HepG2 (cell line): Measurements from ENCODE around the gene PRICKLE2. TPM values are rescaled to one million over a fixed set of nuclear protein-coding genes. Genes with fewer than 3 reads are reported as not detected.
A peak's percentile ranks its signal among the peaks of the same experiment; 100 is the strongest.

ENCODE experiments used
- ATAC-seq: fragments of 200-7000 bp; cut with Tn5 transposase; 3 replicates; pipeline ENCODE4 v1.9.1; 2020; ENCODE audit warnings: mild to moderate bottlenecking, moderate library complexity
- BruUV-seq: library from RNA; stranded (reverse); fragments of 400-500 nt; replicated peaks from 2 replicates; lab custom pipeline; 2021; lab: Mats Ljungman, UMichigan
- CTCF ChIA-PET: fragments of 300-600 bp; formaldehyde crosslinking; extraction: SDS; loops from one replicate; lab custom pipeline; 2021; ENCODE audit warnings: low total read pairs, inconsistent platforms, low intra/inter-chr PET ratio; lab: Yijun Ruan, JAX
- POLR2A ChIA-PET: fragments of 350-600 bp; sonication (Branson Sonifier 250); formaldehyde crosslinking; loops from one replicate; lab custom pipeline; 2020; ENCODE audit warnings: antibody characterized with exemption, inconsistent platforms; lab: Yijun Ruan, JAX
- DNase-seq: peaks from one replicate; pipeline ENCODE4 v3.0.0-alpha.2; 2015; ENCODE audit warnings: low spot score
- FAIRE-seq: peaks from 3 replicates; lab custom pipeline; 2011; peaks lifted over from hg19 to GRCh38; lab: Jason Lieb, UNC
- H2AFZ ChIP-seq: one replicate; pipeline ENCODE4 v1.6.1; 2011; ENCODE audit warnings: low read length, inconsistent platforms
- H3K27ac ChIP-seq: fragments of 300-600 bp; 3 replicates; pipeline ENCODE4 v1.8.0; 2011; ENCODE audit warnings: mixed run types, mild to moderate bottlenecking, mixed read lengths, low read length, inconsistent platforms; ENCODE audit not compliant: insufficient read depth; ENCODE audit errors: extremely low read length
- H3K27me3 ChIP-seq, 2 experiments: fragments of 200-600 bp in 1 of 2; 2 replicates in 1 of 2; 3 replicates in 1 of 2; pipeline versions ENCODE4 v1.6.0 to v1.8.0; 2011; ENCODE audit warnings: low read length in 2 of 2, mild to moderate bottlenecking in 2 of 2, moderate library complexity in 2 of 2, inconsistent platforms in 1 of 2; ENCODE audit not compliant: insufficient read depth in 2 of 2, control insufficient read depth in 1 of 2
- H3K36me3 ChIP-seq, 2 experiments: fragments of 200-600 bp in 1 of 2; replicated peaks in 1 of 2; 2 replicates in 1 of 2; 3 replicates in 1 of 2; pipeline versions ENCODE4 v1.5.1 to v1.8.0; 2011; ENCODE audit warnings: low read length in 2 of 2, inconsistent platforms in 1 of 2; ENCODE audit not compliant: insufficient read depth in 2 of 2, control insufficient read depth in 1 of 2
- H3K4me1 ChIP-seq: 2 replicates; pipeline ENCODE4 v1.5.1; 2012; ENCODE audit warnings: low read length, inconsistent platforms; ENCODE audit not compliant: insufficient read depth
- H3K4me2 ChIP-seq: 2 replicates; pipeline ENCODE4 v1.6.0; 2011; ENCODE audit warnings: low read depth, low read length, inconsistent platforms
- H3K4me3 ChIP-seq, 3 experiments: fragments of 200-600 bp in 1 of 3; sonication (generic), shearing (Covaris generic) in 1 of 3; replicated peaks in 1 of 3; 2 replicates each; pipeline ENCODE4 v1.5.1; 2011 to 2016; ENCODE audit warnings: low read length in 3 of 3, inconsistent platforms in 2 of 3, low read depth in 2 of 3, mild to moderate bottlenecking in 2 of 3, control low read depth in 1 of 3, mixed read lengths in 1 of 3; ENCODE audit not compliant: insufficient read depth in 1 of 3
- H3K79me2 ChIP-seq: one replicate; pipeline ENCODE4 v1.6.1; 2011; ENCODE audit warnings: low read length, inconsistent platforms; ENCODE audit not compliant: insufficient read depth
- H3K9ac ChIP-seq: 2 replicates; pipeline ENCODE4 v1.6.0; 2011; ENCODE audit warnings: mild to moderate bottlenecking, low read depth, low read length, inconsistent platforms; ENCODE audit not compliant: insufficient read depth
- H3K9me3 ChIP-seq: 2 replicates; pipeline ENCODE4 v1.5.1; 2012; ENCODE audit warnings: mild to moderate bottlenecking, low read length
- H4K20me1 ChIP-seq: 2 replicates; pipeline ENCODE4 v1.6.0; 2011; ENCODE audit warnings: inconsistent platforms, mild to moderate bottlenecking, low read length, moderate library complexity; ENCODE audit not compliant: insufficient read depth
- ELF1 ChIP-seq: sonication (generic); formaldehyde crosslinking; IDR thresholded peaks from 2 replicates; pipeline ENCODE4 v1.4.0; 2020; ENCODE audit warnings: missing genetic modification reagents
- FOXA1 ChIP-seq, 2 experiments: fragments of 450-650 bp in 1 of 2; sonication (generic) in 1 of 2; formaldehyde crosslinking in 1 of 2; IDR thresholded peaks; 2 replicates each; pipeline versions ENCODE4 v1.4.0 to v1.6.1; 2016 to 2020; ENCODE audit warnings: missing genetic modification reagents in 1 of 2
- FOXA3 ChIP-seq: IDR thresholded peaks from 2 replicates; pipeline ENCODE4 v1.6.1; 2016; ENCODE audit warnings: missing genetic modification reagents, missing compliant biosample characterization
- KLF11 ChIP-seq: IDR thresholded peaks from 2 replicates; pipeline ENCODE4 v1.6.1; 2016; ENCODE audit warnings: missing compliant biosample characterization
- RAD51 ChIP-seq: fragments of 450-650 bp; IDR thresholded peaks from 2 replicates; pipeline ENCODE4 v1.6.1; 2016; ENCODE audit warnings: borderline replicate concordance
- RBM39 ChIP-seq: fragments of 200-400 bp; formaldehyde crosslinking; IDR thresholded peaks from one replicate; pipeline ENCODE4 v1.6.1; 2018; ENCODE audit warnings: antibody characterized with exemption, mild to moderate bottlenecking, low read depth, low read length; ENCODE audit not compliant: poor library complexity, severe bottlenecking
- REPIN1 ChIP-seq: sonication (generic); formaldehyde crosslinking; IDR thresholded peaks from 2 replicates; pipeline ENCODE4 v1.8.0; 2022; ENCODE audit warnings: missing genetic modification reagents, low read depth, mild to moderate bottlenecking, borderline replicate concordance
- SETDB1 ChIP-seq: sonication (generic); formaldehyde crosslinking; IDR thresholded peaks from 2 replicates; pipeline ENCODE4 v1.5.1; 2020; ENCODE audit warnings: missing genetic modification reagents, mild to moderate bottlenecking, borderline replicate concordance
- SIX1 ChIP-seq: sonication (generic); formaldehyde crosslinking; IDR thresholded peaks from 2 replicates; pipeline ENCODE4 v1.4.0; 2020; ENCODE audit warnings: missing genetic modification reagents, borderline replicate concordance
- ZFP90 ChIP-seq: sonication (generic); formaldehyde crosslinking; IDR thresholded peaks from 2 replicates; pipeline ENCODE4 v1.8.0; 2022; ENCODE audit warnings: missing genetic modification reagents, mild to moderate bottlenecking, inconsistent platforms, borderline replicate concordance
- ZSCAN25 ChIP-seq: sonication (generic); formaldehyde crosslinking; IDR thresholded peaks from 2 replicates; pipeline ENCODE4 v1.8.0; 2022; ENCODE audit warnings: mild to moderate bottlenecking, missing genetic modification reagents
- WGBS: methylation state at CpG from one replicate; pipeline ENCODE4 v1.1.6; 2017; ENCODE audit warnings: low lambda C conversion rate; 5-methylcytosine and 5-hydroxymethylcytosine counted together
- in situ Hi-C: cut with HindIII; loops from 2 replicates; pipeline ENCODE4 v1.10.0; 2017; ENCODE audit warnings: low pct_unique_long_range_greater_than_20kb; ENCODE audit not compliant: extremely low pct_ligation_motif_present
- intact Hi-C: fragments of 100-400 bp; cut with micrococcal nuclease; formaldehyde crosslinking; loops from one replicate; pipeline ENCODE4 v1.10.0; 2022; ENCODE audit not compliant: unreplicated experiment
- polyA plus RNA-seq, 8 experiments: library from polyadenylated mRNA; depleted of rRNA in 3 of 8; stranded (reverse) in 7 of 8; unstranded in 1 of 8; fragments of >200 nt; fragmentation: Illumina TruSeq in 4 of 8; extraction: Trizol in 4 of 8; gene quantifications; 2 replicates each; pipeline versions ENCODE4 v1.2.1 to v1.2.3, GENCODE V29; 2011 to 2016; ENCODE audit warnings: low read depth in 4 of 8, missing spikeins in 1 of 8, mixed read lengths in 1 of 8; ENCODE audit not compliant: insufficient read depth in 1 of 8
- total RNA-seq, 5 experiments: library from RNA; depleted of rRNA; stranded (reverse); fragments of >200 nt; fragmentation: Illumina TruSeq; extraction: Trizol; gene quantifications; 2 replicates each; pipeline ENCODE4 v1.2.3, GENCODE V29; 2016; ENCODE audit warnings: low read depth in 1 of 5
- TF ChIP-seq, protein P1 (sequence below): sonication (generic); formaldehyde crosslinking; conservative IDR thresholded peaks from 2 replicates; pipeline ENCODE4 v1.4.0; 2020; ENCODE audit warnings: mild to moderate bottlenecking, missing genetic modification reagents, moderate library complexity
- TF ChIP-seq, protein P2 (sequence below): sonication (generic); formaldehyde crosslinking; IDR thresholded peaks from 2 replicates; pipeline ENCODE4 v1.5.0; 2020; ENCODE audit warnings: missing genetic modification reagents

PRICKLE2 gene
- total and polyA plus RNA-seq, 2 of the 13 experiments (the other 11 are each of a cell fraction or from before 2014, with no cell fraction given): 0.01 to 0.07 TPM

DNA sequence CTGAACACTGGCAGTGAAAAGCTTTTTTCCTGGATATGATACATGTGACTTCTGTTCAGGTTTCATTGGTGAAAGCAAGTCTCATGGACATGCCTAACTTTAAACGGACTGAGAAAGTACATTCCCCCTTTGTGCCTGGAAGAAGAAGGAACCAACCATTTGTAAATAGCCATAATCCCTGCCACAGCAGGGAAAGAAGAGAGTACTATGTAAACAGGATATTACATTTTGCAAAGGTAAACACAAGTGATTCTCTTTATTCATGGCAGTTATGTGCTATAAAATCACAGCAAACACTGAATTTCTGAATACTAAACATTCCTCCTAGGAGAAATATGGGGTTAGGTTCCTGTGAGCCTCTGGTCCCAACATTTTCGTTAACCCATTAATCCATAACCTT lies 46.8 kb downstream of the PRICKLE2 start:
- CTCF ChIA-PET: no interaction called here
- no peaks in the 10 kb centered on the region for H3K79me2 ChIP-seq
- BruUV-seq: no TSS peak
- intact Hi-C loops: no loop called here
- no peaks in the 10 kb centered on the region for H3K36me3 ChIP-seq
- POLR2A ChIA-PET: no interaction called here
- H3K4me1 ChIP-seq: peaks cover 12% of the 10 kb centered on the region
- peak; percentile 29; the same call in 1 of the 2 replicates for TF ChIP-seq FOXA3 (CRISPR knock-in tag)
- TF ChIP-seq KLF11 (CRISPR knock-in tag): no peak
- TF ChIP-seq FOXA1 (IDR thresholded peaks at IDR 0.05): no peak
- peak; percentile 34; the same call in 1 of the 2 replicates for TF ChIP-seq FOXA1 (CRISPR knock-in tag; IDR thresholded peaks at IDR 0.05)
- no peak for ATAC-seq
- no peak overlapping the region for H3K27ac ChIP-seq
- no peaks in the 10 kb centered on the region for H4K20me1 ChIP-seq
- no peak overlapping the region for H3K4me3 ChIP-seq
- H2AFZ ChIP-seq: no peak overlapping the region
- DNase-seq: no peak
- WGBS: 37% methylated on average over 2 of the region's 2 CpGs
- in situ Hi-C loops: no loop called here
- no peak overlapping the region for H3K9ac ChIP-seq
- no peak for FAIRE-seq
- H3K9me3 ChIP-seq: no peaks in the 10 kb centered on the region
- H3K4me2 ChIP-seq: no peak overlapping the region
- H3K27me3 ChIP-seq: no peaks in the 10 kb centered on the region; a peak in 1 of 5 replicates

DNA sequence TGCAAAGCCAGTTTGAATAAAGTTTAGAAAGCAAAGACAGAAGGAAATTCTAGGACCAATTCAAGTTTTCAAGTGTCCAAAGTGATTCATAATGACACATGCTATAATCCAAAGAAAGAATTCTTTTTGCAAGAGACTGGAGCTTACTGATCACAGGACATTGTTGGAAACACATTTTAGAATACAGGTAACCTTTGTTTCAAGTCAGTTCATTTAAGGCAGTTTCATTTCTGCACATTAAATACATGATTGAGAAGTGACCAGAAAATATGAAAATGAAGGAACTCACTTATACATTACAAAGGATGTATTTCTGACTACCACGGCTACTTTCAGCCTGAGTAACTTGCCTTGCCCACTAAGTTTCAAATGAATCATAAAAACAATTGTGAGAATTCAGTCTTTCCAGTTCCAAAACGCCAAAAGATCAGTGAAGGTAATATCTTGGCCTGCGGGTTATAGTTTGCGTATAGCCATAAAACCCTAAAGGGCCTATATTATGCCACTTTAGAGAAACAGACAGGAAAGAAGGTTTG lies 48.7 kb downstream of the PRICKLE2 start:
- Histone ChIP-seq H3K4me1 (peaks cover 12% of the 10 kb centered on the region), H3K9me3 (no peaks in the 10 kb centered on the region), H4K20me1 (no peaks in the 10 kb centered on the region), H3K27me3 (no peaks in the 10 kb centered on the region; a peak in 1 of 5 replicates), H3K36me3 (no peaks in the 10 kb centered on the region), H2AFZ (no peak overlapping the region), H3K27ac (no peak overlapping the region), H3K79me2 (no peaks in the 10 kb centered on the region), H3K9ac (no peak overlapping the region), H3K4me3 (no peak overlapping the region), H3K4me2 (no peak overlapping the region)
- DNase-seq (no peak), ATAC-seq (no peak), FAIRE-seq (no peak)
- BruUV-seq: no TSS peak
- ChIA-PET CTCF (no interaction called here), POLR2A (no interaction called here)
- 57% methylated on average over 4 of the region's 4 CpGs for WGBS
- intact Hi-C loops: no loop called here
- in situ Hi-C loops: no loop called here
- TF ChIP-seq FOXA1 (IDR thresholded peaks at IDR 0.05) (no peak), FOXA1 (CRISPR knock-in tag; IDR thresholded peaks at IDR 0.05) (no peak), KLF11 (CRISPR knock-in tag) (no peak), ELF1 (CRISPR knock-in tag) (no peak), ZFP90 (no peak), RBM39 (no peak), SETDB1 (CRISPR knock-in tag) (no peak), REPIN1 (CRISPR knock-in tag) (no peak), RAD51 (no peak), SIX1 (CRISPR knock-in tag) (no peak), ZSCAN25 (CRISPR knock-in tag) (no peak)
- TF ChIP-seq, protein P1, sequence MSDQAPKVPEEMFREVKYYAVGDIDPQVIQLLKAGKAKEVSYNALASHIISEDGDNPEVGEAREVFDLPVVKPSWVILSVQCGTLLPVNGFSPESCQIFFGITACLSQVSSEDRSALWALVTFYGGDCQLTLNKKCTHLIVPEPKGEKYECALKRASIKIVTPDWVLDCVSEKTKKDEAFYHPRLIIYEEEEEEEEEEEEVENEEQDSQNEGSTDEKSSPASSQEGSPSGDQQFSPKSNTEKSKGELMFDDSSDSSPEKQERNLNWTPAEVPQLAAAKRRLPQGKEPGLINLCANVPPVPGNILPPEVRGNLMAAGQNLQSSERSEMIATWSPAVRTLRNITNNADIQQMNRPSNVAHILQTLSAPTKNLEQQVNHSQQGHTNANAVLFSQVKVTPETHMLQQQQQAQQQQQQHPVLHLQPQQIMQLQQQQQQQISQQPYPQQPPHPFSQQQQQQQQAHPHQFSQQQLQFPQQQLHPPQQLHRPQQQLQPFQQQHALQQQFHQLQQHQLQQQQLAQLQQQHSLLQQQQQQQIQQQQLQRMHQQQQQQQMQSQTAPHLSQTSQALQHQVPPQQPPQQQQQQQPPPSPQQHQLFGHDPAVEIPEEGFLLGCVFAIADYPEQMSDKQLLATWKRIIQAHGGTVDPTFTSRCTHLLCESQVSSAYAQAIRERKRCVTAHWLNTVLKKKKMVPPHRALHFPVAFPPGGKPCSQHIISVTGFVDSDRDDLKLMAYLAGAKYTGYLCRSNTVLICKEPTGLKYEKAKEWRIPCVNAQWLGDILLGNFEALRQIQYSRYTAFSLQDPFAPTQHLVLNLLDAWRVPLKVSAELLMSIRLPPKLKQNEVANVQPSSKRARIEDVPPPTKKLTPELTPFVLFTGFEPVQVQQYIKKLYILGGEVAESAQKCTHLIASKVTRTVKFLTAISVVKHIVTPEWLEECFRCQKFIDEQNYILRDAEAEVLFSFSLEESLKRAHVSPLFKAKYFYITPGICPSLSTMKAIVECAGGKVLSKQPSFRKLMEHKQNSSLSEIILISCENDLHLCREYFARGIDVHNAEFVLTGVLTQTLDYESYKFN (CRISPR knock-in tag): no peak
- TF ChIP-seq, protein P2, sequence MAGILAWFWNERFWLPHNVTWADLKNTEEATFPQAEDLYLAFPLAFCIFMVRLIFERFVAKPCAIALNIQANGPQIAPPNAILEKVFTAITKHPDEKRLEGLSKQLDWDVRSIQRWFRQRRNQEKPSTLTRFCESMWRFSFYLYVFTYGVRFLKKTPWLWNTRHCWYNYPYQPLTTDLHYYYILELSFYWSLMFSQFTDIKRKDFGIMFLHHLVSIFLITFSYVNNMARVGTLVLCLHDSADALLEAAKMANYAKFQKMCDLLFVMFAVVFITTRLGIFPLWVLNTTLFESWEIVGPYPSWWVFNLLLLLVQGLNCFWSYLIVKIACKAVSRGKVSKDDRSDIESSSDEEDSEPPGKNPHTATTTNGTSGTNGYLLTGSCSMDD (CRISPR knock-in tag): no peak
